Limb (tissue), 2 donors: Measurements from ENCODE around the gene DOCK9.

Experiments
- DNase-seq, 2 donors: peaks; one replicate each; pipeline ENCODE4 v3.0.0-alpha.2; 2016; ENCODE audit errors: extremely low spot score in 2 of 2

Gene DOCK9

GRCh38 chr13:98977568-98978265 lies at the start of gene DOCK9:
Gene DOCK9 (minus strand): TSS chr13:98978064. CDS start chr13:98977909, 155 bp downstream.
- DNase-seq, result peak; percentile 60 to 63

- no peak for DNase-seq
Observed at GRCh38 chr13:99027260-99027659, 49.4 kb upstream of the DOCK9 start.

GRCh38 chr13:99022941-99023340 lies 45.1 kb upstream of the DOCK9 start:
- no peak for DNase-seq

GRCh38 chr13:99018418-99019180 lies 40.7 kb upstream of the DOCK9 start:
- no peak for DNase-seq

- DNase-seq, result no peak
Observed at GRCh38 chr13:99015606-99016490, 38.0 kb upstream of the DOCK9 start.

- no peak for DNase-seq
Observed at GRCh38 chr13:99014522-99014921, 36.7 kb upstream of the DOCK9 start.

- DNase-seq, result no peak
Observed at GRCh38 chr13:99013951-99014350, 36.1 kb upstream of the DOCK9 start.

- DNase-seq, result no peak
Observed at GRCh38 chr13:99012539-99012938, 34.7 kb upstream of the DOCK9 start.

GRCh38 chr13:99009987-99010551 lies 32.2 kb upstream of the DOCK9 start:
- DNase-seq, result no peak

- no peak for DNase-seq
Observed at GRCh38 chr13:99008577-99008976, 30.7 kb upstream of the DOCK9 start.

- DNase-seq, result no peak
Observed at GRCh38 chr13:99007414-99007986, 29.6 kb upstream of the DOCK9 start.

- no peak for DNase-seq
Observed at GRCh38 chr13:99005609-99006008, 27.7 kb upstream of the DOCK9 start.

- DNase-seq, result no peak
Observed at GRCh38 chr13:99004978-99005377, 27.1 kb upstream of the DOCK9 start.

GRCh38 chr13:99003851-99004471 lies 26.1 kb upstream of the DOCK9 start:
- no peak for DNase-seq

GRCh38 chr13:99003186-99003585 lies 25.3 kb upstream of the DOCK9 start:
- no peak for DNase-seq

- no peak for DNase-seq
Observed at GRCh38 chr13:99002172-99002710, 24.4 kb upstream of the DOCK9 start.

GRCh38 chr13:99000137-99000536 lies 22.3 kb upstream of the DOCK9 start:
- DNase-seq, result no peak

GRCh38 chr13:98999639-98999952 lies 21.7 kb upstream of the DOCK9 start:
- DNase-seq, result no peak

GRCh38 chr13:98998831-98999638 lies 21.2 kb upstream of the DOCK9 start:
- DNase-seq, result no peak
